ENCODE results near the gene SLC25A21.

DNA sequence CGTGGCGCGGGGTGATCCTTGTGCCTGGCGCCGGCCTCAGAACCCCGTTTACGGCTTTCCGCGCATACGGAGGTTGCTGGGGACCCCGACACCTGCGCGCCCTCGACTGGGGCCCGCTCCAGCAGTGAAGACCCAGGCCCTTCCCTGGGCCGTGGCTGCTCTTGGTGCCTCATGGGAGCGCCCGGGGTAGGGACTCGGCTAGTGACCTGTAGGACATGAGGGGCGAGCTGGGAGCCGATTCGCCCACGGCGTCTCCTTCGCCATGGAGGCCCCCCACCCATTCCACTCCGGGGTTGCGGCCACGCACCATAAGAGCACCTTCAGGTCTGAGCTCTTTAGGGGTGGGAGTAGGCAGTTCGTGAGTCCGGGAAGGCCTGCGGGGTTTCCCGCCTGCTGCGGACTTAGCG lies 525.0 kb downstream of the SLC25A21 start:
- TF ChIP-seq POLR2AphosphoS5 (IDR thresholded peaks at IDR 0.05): no peak
- TF ChIP-seq, protein P1, sequence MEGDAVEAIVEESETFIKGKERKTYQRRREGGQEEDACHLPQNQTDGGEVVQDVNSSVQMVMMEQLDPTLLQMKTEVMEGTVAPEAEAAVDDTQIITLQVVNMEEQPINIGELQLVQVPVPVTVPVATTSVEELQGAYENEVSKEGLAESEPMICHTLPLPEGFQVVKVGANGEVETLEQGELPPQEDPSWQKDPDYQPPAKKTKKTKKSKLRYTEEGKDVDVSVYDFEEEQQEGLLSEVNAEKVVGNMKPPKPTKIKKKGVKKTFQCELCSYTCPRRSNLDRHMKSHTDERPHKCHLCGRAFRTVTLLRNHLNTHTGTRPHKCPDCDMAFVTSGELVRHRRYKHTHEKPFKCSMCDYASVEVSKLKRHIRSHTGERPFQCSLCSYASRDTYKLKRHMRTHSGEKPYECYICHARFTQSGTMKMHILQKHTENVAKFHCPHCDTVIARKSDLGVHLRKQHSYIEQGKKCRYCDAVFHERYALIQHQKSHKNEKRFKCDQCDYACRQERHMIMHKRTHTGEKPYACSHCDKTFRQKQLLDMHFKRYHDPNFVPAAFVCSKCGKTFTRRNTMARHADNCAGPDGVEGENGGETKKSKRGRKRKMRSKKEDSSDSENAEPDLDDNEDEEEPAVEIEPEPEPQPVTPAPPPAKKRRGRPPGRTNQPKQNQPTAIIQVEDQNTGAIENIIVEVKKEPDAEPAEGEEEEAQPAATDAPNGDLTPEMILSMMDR (IDR thresholded peaks at IDR 0.05): no peak
